Stomach (tissue), 4 donors: Measurements from ENCODE around the gene ZNF554.

Experiments
- CTCF ChIP-seq, 7 experiments: fragments of 450-650 bp in 4 of 7; fragments of 200-600 bp in 3 of 7; sonication (generic) in 3 of 7; IDR thresholded peaks; one replicate each; pipeline ENCODE4 v1.5.1; 2016 to 2019; ENCODE audit warnings: antibody characterized with exemption in 7 of 7, control low read depth in 2 of 7, mild to moderate bottlenecking in 1 of 7
- EP300 ChIP-seq: sonication (generic); formaldehyde crosslinking; IDR thresholded peaks from one replicate; pipeline ENCODE4 v1.6.1; 2017; ENCODE audit warnings: antibody characterized with exemption
- POLR2A ChIP-seq, 4 donors: fragments of 450-650 bp; IDR thresholded peaks; one replicate each; pipeline ENCODE4 v1.6.1; 2016; ENCODE audit warnings: antibody characterized with exemption in 4 of 4, control low read depth in 2 of 4, mild to moderate bottlenecking in 1 of 4, moderate library complexity in 1 of 4
- POLR2AphosphoS5 ChIP-seq, 3 donors: sonication (generic); formaldehyde crosslinking; IDR thresholded peaks; one replicate each; pipeline ENCODE4 v1.6.1; 2016; ENCODE audit warnings: antibody characterized with exemption in 3 of 3

GRCh38 chr19:2782329-2782935 is 37.2 kb upstream of the ZNF554 start:
- no peak for TF ChIP-seq CTCF (IDR thresholded peaks at IDR 0.05)
- no peak for TF ChIP-seq POLR2AphosphoS5 (IDR thresholded peaks at IDR 0.05)
- TF ChIP-seq POLR2A (IDR thresholded peaks at IDR 0.05), result no peak
- TF ChIP-seq EP300, result no peak
